HG03108 (cell line): Measurements from ENCODE around the gene SESN1.
A peak's percentile ranks its signal among the peaks of the same experiment; 100 is the strongest.
"Not testable (repeated sequence)": the region's sequence is repeated elsewhere in the genome, so short reads cannot be mapped to it uniquely, and the experiment has no call there.

Source experiments
- ATAC-seq: cut with Tn5 transposase; IDR thresholded peaks from one replicate; pipeline ENCODE4 v1.9.1; 2021; ENCODE audit warnings: moderate library complexity; ENCODE audit not compliant: unreplicated experiment

The SESN1 gene

GRCh38 chr6:109095036-109095834 is 589 bp upstream of the SESN1 start, which contains the start of gene CEP57L1:
CEP57L1 (plus strand) TSS chr6:109095507; CDS start chr6:109145222, 49,715 bp downstream.
- peak; percentile 77 for ATAC-seq

GRCh38 chr6:109093732-109094415 is 772 bp downstream of the SESN1 start:
- ATAC-seq: no peak

- no peak for ATAC-seq
Measured at GRCh38 chr6:109092074-109092473, 2.6 kb downstream of the SESN1 start.

- ATAC-seq: no peak
Measured at GRCh38 chr6:109091314-109092024, 3.2 kb downstream of the SESN1 start.

- ATAC-seq: no peak
Measured at GRCh38 chr6:109088995-109089394, 5.7 kb downstream of the SESN1 start.

GRCh38 chr6:109087661-109088264 is 6.9 kb downstream of the SESN1 start:
- no peak for ATAC-seq

GRCh38 chr6:109084146-109084545 is 10.5 kb downstream of the SESN1 start:
- not testable (repeated sequence) for ATAC-seq

- ATAC-seq: no peak
Measured at GRCh38 chr6:109083657-109084056, 11.0 kb downstream of the SESN1 start.

GRCh38 chr6:109082188-109082577 is 12.5 kb downstream of the SESN1 start:
- ATAC-seq: no peak

- no peak for ATAC-seq
Measured at GRCh38 chr6:109081516-109082187, 13.0 kb downstream of the SESN1 start.

GRCh38 chr6:109081026-109081425 is 13.6 kb downstream of the SESN1 start:
- ATAC-seq: no peak

GRCh38 chr6:109079981-109080380 is 14.7 kb downstream of the SESN1 start:
- ATAC-seq: no peak

- no peak for ATAC-seq
Measured at GRCh38 chr6:109076377-109076776, 18.3 kb downstream of the SESN1 start.

- ATAC-seq: no peak
Measured at GRCh38 chr6:109075934-109076333, 18.7 kb downstream of the SESN1 start.

GRCh38 chr6:109074133-109074415 is 20.6 kb downstream of the SESN1 start:
- no peak for ATAC-seq

- no peak for ATAC-seq
Measured at GRCh38 chr6:109073344-109074132, 21.1 kb downstream of the SESN1 start.

GRCh38 chr6:109071125-109071917 is 23.3 kb downstream of the SESN1 start:
- no peak for ATAC-seq

GRCh38 chr6:109069746-109070145 is 24.9 kb downstream of the SESN1 start:
- no peak for ATAC-seq

- ATAC-seq: no peak
Measured at GRCh38 chr6:109062767-109063352, 31.8 kb downstream of the SESN1 start.
